HepG2 (cell line): ENCODE measurements around the gene ANKRD40. TPM values are rescaled to one million over a fixed set of nuclear protein-coding genes. Genes with fewer than 3 reads are reported as not detected.

Experiments used
- ATRX ChIP-seq: sonication (generic); formaldehyde crosslinking; IDR thresholded peaks from 2 replicates; pipeline ENCODE4 v1.4.0; 2020; ENCODE audit warnings: missing genetic modification reagents, borderline replicate concordance
- FOXO4 ChIP-seq: sonication (generic); formaldehyde crosslinking; conservative IDR thresholded peaks from 2 replicates; pipeline ENCODE4 v1.8.1; 2023; ENCODE audit warnings: missing genetic modification reagents
- HNF4A ChIP-seq: sonication (generic); formaldehyde crosslinking; IDR thresholded peaks from 2 replicates; pipeline ENCODE4 v1.4.0; 2020; ENCODE audit warnings: missing genetic modification reagents
- HOXA5 ChIP-seq: sonication (generic); formaldehyde crosslinking; IDR thresholded peaks from 2 replicates; pipeline ENCODE4 v1.4.0; 2020; ENCODE audit warnings: missing genetic modification reagents
- KAT2B ChIP-seq: fragments of 150-350 bp; IDR thresholded peaks from 2 replicates; pipeline ENCODE4 v1.6.1; 2014; ENCODE audit warnings: low read depth, low read length, borderline replicate concordance
- LCORL ChIP-seq, 2 experiments: fragments of 450-650 bp in 1 of 2; sonication (generic) in 1 of 2; formaldehyde crosslinking in 1 of 2; IDR thresholded peaks; 2 replicates each; pipeline versions ENCODE4 v1.5.0 to v1.6.1; 2017 to 2020; ENCODE audit warnings: antibody characterized with exemption in 1 of 2, missing genetic modification reagents in 1 of 2
- MYNN ChIP-seq: sonication (generic); formaldehyde crosslinking; IDR thresholded peaks from 2 replicates; pipeline ENCODE4 v1.4.0; 2020; ENCODE audit warnings: mild to moderate bottlenecking, low read depth, missing genetic modification reagents
- NRL ChIP-seq: sonication (generic); formaldehyde crosslinking; IDR thresholded peaks from 2 replicates; pipeline ENCODE4 v1.5.0; 2020; ENCODE audit warnings: missing genetic modification reagents, mild to moderate bottlenecking, moderate library complexity, borderline replicate concordance
- PAX8 ChIP-seq: sonication (generic); formaldehyde crosslinking; IDR thresholded peaks from 2 replicates; pipeline ENCODE4 v1.8.0; 2022; ENCODE audit warnings: mild to moderate bottlenecking, missing genetic modification reagents, borderline replicate concordance
- SAFB2 ChIP-seq: sonication (generic); formaldehyde crosslinking; IDR thresholded peaks from 2 replicates; pipeline ENCODE4 v1.5.1; 2020; ENCODE audit warnings: missing genetic modification reagents, low read depth, mild to moderate bottlenecking, borderline replicate concordance
- TRAFD1 ChIP-seq: sonication (generic); formaldehyde crosslinking; IDR thresholded peaks from 2 replicates; pipeline ENCODE4 v1.5.1; 2020; ENCODE audit warnings: missing genetic modification reagents, mild to moderate bottlenecking, borderline replicate concordance
- ZNF235 ChIP-seq: sonication (generic); formaldehyde crosslinking; IDR thresholded peaks from 2 replicates; pipeline ENCODE4 v1.8.1; 2023; ENCODE audit warnings: mild to moderate bottlenecking, missing genetic modification reagents, borderline replicate concordance
- ZNF318 ChIP-seq: sonication (generic); formaldehyde crosslinking; IDR thresholded peaks from 2 replicates; pipeline ENCODE4 v1.4.0; 2020; ENCODE audit warnings: mild to moderate bottlenecking, missing genetic modification reagents
- ZNF354B ChIP-seq: sonication (generic); formaldehyde crosslinking; IDR thresholded peaks from 2 replicates; pipeline ENCODE4 v1.8.0; 2022; ENCODE audit warnings: mild to moderate bottlenecking, missing genetic modification reagents
- ZNF784 ChIP-seq: sonication (generic); formaldehyde crosslinking; IDR thresholded peaks from 2 replicates; pipeline ENCODE4 v1.5.1; 2020; ENCODE audit warnings: missing genetic modification reagents, mild to moderate bottlenecking, borderline replicate concordance
- polyA plus RNA-seq, 8 experiments: library from polyadenylated mRNA; depleted of rRNA in 3 of 8; stranded (reverse) in 7 of 8; unstranded in 1 of 8; fragments of >200 nt; fragmentation: Illumina TruSeq in 4 of 8; extraction: Trizol in 4 of 8; gene quantifications; 2 replicates each; pipeline versions ENCODE4 v1.2.1 to v1.2.3, GENCODE V29; 2011 to 2016; ENCODE audit warnings: low read depth in 4 of 8, missing spikeins in 1 of 8, mixed read lengths in 1 of 8; ENCODE audit not compliant: insufficient read depth in 1 of 8
- total RNA-seq, 5 experiments: library from RNA; depleted of rRNA; stranded (reverse); fragments of >200 nt; fragmentation: Illumina TruSeq; extraction: Trizol; gene quantifications; 2 replicates each; pipeline ENCODE4 v1.2.3, GENCODE V29; 2016; ENCODE audit warnings: low read depth in 1 of 5

The ANKRD40 gene
- total and polyA plus RNA-seq, 2 of the 13 experiments (the other 11 are each of a cell fraction or from before 2014, with no cell fraction given): 35.0 to 46.4 TPM

- no peak for TF ChIP-seq LCORL (IDR thresholded peaks at IDR 0.05)
- TF ChIP-seq LCORL (CRISPR knock-in tag; IDR thresholded peaks at IDR 0.05): peak; percentile 99
- TF ChIP-seq MYNN: peak; percentile 16; the same call in 1 of the 2 replicates
- TF ChIP-seq ZNF318 (CRISPR knock-in tag): peak; percentile 97
- no peak for TF ChIP-seq FOXO4 (CRISPR knock-in tag)
- TF ChIP-seq TRAFD1 (CRISPR knock-in tag): peak; percentile 99
- peak; percentile 56; the same call in 1 of the 2 replicates for TF ChIP-seq ZNF235 (CRISPR knock-in tag)
- TF ChIP-seq PAX8 (CRISPR knock-in tag): no peak
- TF ChIP-seq ZNF784 (CRISPR knock-in tag): no peak
- peak; percentile 85; the same call in 1 of the 2 replicates for TF ChIP-seq NRL
- peak; percentile 92; the same call in 1 of the 2 replicates for TF ChIP-seq ZNF354B
- peak; percentile 98 for TF ChIP-seq HNF4A (CRISPR knock-in tag)
- TF ChIP-seq ATRX (CRISPR knock-in tag): no peak
- peak; percentile 93 for TF ChIP-seq HOXA5 (CRISPR knock-in tag)
- TF ChIP-seq KAT2B: no peak
- TF ChIP-seq SAFB2 (CRISPR knock-in tag): peak; percentile 83; the same call in 1 of the 2 replicates
Observed at GRCh38 chr17:50684612-50685333, 22.9 kb downstream of the ANKRD40 start (continued).
